ENCODE data around the gene MYH7B. TPM values are rescaled to one million over a fixed set of nuclear protein-coding genes. Genes with fewer than 3 reads are reported as not detected.

Gene MYH7B
- total RNA-seq, 1 experiment from 2014 or later, result 0.15 TPM

DNA sequence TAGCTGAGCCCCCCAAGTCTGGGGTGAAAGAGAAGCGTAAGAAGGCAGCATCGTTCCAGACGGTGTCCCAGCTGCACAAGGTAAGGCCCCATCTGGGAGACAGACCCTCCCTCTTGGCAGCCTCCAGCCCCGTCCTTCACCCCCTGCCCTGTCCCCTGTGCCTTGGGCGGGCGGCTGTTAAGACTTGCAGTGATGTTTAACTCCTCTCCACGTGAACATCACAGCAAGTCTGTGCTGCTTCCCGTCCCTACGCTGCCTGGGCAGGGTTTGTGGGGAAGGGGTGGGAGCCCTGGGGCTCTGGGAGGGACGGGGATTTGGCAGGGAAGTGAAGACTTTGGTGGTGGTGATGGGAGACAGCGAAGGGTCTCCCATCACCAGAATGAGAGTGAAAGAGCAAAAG is 34.6 kb downstream of the MYH7B start:
- DNase-seq (ENCODE audit: low spot score), result no peak

- no peak for DNase-seq (ENCODE audit: low spot score)
Observed at GRCh38 chr20:34990661-34991214, 35.1 kb downstream of the MYH7B start.

- DNase-seq (ENCODE audit: low spot score), result no peak
Observed at GRCh38 chr20:34992751-34993417, 37.2 kb downstream of the MYH7B start.

GRCh38 chr20:34993941-34994508 is 38.4 kb downstream of the MYH7B start:
- DNase-seq (ENCODE audit: low spot score), result no peak

DNA sequence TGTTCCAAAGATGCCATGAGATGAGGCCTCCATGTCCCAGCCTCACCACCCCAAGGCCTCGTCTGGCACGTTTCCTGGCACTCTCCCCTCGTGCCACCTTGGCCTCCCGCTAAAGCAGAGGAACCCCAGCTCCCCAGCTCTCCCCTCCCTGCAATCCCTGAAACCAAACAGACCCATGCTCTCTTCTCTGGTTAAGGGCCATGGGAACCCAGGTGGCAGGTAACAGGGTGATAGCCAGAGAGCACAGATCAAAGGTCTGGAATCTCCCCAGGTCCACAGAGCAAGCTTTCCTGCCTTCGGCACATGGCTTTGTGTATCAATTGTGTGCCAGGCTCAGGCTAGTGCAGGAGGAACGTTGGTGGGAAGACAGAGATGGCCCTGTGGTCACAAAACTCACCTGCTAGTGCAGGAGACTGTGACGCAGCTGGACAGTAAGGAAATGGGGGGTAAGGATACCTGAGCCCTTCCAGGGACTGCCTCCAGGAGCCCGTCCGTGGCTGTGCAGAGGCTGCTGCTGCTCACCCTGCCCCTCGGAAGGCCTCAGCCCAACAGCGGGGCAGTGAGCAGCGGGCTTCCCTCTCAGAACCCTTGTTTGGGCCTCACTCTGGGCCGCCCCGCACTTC is 39.0 kb downstream of the MYH7B start:
- DNase-seq (ENCODE audit: low spot score), result no peak

DNA sequence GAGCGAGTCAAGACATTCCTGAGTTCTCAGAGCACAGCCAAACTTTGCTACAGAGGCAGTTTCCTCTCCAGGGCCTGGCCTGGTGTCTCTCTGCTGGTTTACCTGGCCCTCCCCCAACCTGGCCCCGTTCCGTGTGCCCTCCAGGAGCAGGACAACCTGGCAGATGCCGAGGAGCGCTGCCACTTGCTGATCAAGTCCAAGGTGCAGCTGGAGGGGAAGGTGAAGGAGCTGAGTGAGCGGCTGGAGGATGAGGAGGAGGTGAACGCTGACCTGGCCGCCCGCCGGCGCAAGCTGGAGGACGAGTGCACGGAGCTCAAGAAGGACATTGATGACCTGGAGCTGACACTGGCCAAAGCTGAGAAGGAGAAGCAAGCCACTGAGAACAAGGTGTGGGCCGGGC is 39.5 kb downstream of the MYH7B start:
- DNase-seq (ENCODE audit: low spot score), result no peak

- no peak for DNase-seq (ENCODE audit: low spot score)
Observed at GRCh38 chr20:34995696-34996095, 40.0 kb downstream of the MYH7B start.

DNA sequence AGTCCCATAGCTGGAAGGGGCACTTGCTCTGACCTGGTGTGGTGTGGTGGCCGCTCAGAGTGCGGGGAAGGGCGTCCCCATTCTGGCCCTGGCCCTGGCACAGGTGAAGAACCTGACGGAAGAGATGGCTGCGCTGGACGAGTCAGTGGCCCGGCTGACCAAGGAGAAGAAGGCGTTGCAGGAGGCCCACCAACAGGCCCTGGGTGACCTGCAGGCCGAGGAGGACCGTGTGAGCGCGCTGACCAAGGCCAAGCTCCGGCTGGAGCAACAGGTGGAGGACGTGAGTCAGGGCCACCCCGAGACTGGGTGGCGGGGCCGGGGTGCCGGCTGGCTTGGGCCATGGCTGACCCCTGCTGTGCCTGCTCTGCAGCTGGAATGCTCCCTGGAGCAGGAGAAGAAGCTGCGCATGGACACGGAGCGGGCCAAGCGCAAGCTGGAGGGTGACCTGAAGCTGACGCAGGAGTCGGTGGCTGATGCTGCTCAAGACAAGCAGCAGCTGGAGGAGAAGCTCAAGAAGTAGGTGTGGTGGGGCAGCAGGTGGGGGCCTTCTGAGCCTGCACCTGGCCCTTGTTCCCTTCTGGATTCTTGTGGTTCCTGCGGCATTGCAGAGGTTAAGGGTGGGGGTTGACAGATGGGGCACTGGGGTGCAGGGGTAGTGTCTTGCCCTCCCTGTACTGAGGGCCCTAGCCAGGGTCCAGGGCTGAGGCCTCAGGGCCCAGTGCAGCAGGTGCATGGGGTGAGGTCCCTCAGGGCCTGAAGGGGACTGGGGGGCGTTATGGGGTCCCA is 40.8 kb downstream of the MYH7B start:
- no peak for DNase-seq (ENCODE audit: low spot score)

- DNase-seq (ENCODE audit: low spot score), result peak; percentile 75
Observed at GRCh38 chr20:34997131-34997561, 41.5 kb downstream of the MYH7B start.

DNA sequence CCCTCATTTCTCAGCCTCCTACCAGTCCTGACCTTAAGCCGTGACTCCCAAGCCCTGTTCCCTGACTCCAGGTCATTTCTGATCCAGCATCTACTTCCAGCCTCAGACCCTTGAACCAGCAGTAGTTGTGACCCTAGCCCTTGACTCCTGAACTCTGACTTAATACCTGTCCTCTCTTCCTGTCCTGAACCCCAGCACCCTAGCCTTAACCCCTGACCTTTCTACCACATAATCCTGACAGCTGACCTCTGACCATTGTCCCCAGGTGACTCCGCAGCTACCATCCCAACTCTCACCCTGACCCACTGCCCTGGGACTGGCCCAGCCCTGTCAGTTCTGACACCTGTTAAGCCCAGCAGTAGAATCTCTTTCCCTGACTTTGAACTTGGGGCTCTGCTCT is 42.1 kb downstream of the MYH7B start:
- no peak for DNase-seq (ENCODE audit: low spot score)

DNA sequence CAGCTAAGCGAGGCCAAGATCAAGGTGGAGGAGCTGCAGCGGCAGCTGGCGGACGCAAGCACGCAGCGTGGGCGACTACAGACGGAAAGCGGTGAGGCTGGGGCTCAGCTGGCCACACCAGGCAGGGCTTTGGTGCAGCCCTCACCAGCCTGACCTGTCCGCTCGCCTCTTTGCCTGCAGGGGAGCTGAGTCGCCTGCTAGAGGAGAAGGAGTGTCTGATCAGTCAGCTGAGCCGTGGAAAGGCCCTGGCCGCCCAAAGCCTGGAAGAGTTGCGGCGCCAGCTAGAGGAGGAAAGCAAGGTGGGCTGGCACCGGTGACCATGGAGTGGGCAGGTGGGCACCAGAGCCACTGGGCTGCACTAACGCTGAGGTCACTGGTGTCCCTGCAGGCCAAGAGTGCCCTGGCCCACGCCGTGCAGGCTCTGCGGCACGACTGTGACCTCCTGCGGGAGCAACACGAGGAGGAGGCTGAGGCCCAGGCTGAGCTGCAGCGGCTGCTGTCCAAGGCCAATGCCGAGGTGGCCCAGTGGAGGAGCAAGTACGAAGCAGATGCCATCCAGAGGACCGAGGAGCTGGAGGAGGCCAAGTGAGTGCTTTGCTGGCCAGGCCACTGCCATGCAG is 42.8 kb downstream of the MYH7B start:
- no peak for DNase-seq (ENCODE audit: low spot score)

DNA sequence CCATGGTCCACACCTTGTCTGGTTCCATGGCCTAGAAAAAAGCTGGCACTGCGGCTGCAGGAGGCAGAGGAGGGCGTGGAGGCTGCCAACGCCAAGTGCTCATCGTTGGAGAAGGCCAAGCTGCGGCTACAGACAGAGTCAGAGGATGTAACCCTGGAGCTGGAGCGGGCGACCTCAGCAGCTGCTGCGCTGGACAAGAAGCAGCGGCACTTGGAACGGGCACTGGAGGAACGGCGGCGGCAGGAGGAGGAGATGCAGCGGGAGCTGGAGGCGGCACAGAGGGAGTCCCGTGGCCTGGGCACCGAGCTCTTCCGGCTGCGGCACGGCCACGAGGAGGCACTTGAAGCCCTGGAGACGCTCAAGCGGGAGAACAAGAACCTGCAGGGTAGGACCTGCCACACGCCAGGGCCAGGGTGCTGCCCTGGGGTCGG is 43.4 kb downstream of the MYH7B start:
- no peak for DNase-seq (ENCODE audit: low spot score)

- DNase-seq (ENCODE audit: low spot score), result no peak
Observed at GRCh38 chr20:34999782-35000181, 44.1 kb downstream of the MYH7B start.

GRCh38 chr20:35000311-35000921 is 44.7 kb downstream of the MYH7B start:
- DNase-seq (ENCODE audit: low spot score), result no peak

GRCh38 chr20:35000922-35001595 is 45.4 kb downstream of the MYH7B start:
- DNase-seq (ENCODE audit: low spot score), result no peak

DNA sequence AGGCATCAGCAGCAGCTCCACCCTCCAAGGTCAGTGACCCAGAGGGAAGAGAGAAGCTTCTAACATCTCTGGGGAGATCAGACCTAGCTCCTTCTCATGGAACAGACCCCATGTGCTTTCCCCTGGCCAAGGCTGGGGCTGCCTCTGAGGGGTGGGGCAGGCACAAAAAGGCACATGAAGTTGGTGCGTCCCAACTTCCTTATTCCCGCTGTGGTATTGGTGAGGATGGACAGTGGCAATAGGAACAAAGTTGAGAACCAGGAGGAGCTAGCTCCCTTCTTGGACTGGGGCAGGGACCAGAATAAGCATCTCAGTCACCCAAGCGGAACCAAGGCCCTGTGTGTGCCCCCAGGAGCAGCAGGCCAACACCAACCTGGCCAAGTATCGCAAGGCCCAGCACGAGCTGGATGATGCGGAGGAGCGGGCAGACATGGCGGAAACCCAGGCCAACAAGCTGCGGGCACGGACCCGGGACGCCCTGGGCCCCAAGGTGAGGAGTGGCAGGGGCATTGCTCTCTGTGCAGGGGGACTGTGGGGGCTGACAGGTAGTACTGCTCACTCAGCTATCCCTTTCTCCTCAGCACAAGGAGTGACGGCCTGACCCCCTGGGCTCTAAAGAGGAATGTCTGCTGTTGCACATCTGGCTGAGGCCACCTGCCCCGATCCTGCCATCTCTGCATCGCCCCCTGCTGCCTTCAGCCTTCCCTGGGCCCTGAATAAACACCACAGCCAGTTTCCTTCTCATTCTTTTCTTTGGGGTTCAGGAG is 46.1 kb downstream of the MYH7B start:
- DNase-seq (ENCODE audit: low spot score), result no peak

DNA sequence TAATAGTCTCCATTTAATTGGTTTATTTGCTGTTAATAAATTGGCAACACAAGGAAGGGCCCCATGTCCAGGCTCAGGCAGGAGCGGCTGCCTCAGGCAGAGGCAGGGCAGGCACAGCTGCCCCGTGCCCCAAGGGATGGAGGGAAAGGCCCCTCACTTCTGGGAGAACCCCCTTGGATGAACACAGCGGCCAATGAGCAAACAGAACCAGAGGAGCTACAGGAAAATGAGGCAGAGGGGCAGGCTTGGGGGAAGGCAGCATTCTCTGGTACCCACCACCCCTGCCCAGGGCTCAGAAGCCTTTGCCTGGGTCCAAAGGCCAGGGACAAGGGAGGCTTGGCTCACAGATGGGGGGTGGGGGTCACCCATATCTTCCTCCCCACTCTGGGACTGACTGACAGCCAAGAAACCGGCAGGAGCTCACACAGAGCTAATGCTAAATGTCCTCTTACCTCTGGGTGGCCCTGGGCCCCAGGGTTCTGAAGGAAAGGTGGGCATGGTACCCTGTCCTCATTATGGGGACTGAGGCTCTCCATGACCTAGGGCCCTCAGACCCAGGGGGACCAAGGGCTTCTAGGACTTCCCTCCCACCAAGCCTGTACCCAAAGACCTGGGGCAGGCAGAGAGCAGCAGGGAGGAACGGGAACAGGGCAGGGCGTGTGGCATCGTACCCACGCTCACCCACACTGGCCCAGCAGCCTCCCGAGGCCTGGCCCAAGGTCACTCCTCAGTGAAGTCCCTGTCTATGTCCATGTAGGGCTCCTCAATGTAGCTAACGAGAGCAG is 47.0 kb downstream of the MYH7B start:
- DNase-seq (ENCODE audit: low spot score), result no peak

- no peak for DNase-seq (ENCODE audit: low spot score)
Observed at GRCh38 chr20:35003211-35004031, 47.8 kb downstream of the MYH7B start.
